ENCODE data around the gene CUX1. TPM values are rescaled to one million over a fixed set of nuclear protein-coding genes. Genes with fewer than 3 reads are reported as not detected.

CUX1 gene
- total RNA-seq, 1 donor from 2014 or later = 50.6 TPM

GRCh38 chr7:101865031-101865430 is 47.6 kb downstream of the CUX1 start:
- H3K27me3 Mint-ChIP-seq (ENCODE audit: low read depth, unreplicated experiment) = no peaks in the 10 kb centered on the region
- Histone ChIP-seq H3K4me3 (ENCODE audit: insufficient read depth, low read depth, low read length) (no peak overlapping the region), H3K36me3 (ENCODE audit: insufficient read depth, low read length) (no peaks in the 10 kb centered on the region), H3K27me3 (ENCODE audit: insufficient read depth, low read length) (no peaks in the 10 kb centered on the region), H3K4me1 (ENCODE audit: insufficient read depth, low read length) (no peaks in the 10 kb centered on the region), H3K79me2 (ENCODE audit: insufficient read depth, low read length) (peaks cover 81% of the 10 kb centered on the region), H4K20me1 (ENCODE audit: insufficient read depth, low read length) (peaks cover 87% of the 10 kb centered on the region), H3K4me2 (ENCODE audit: low read length) (no peak overlapping the region), H3K9me3 (ENCODE audit: insufficient read depth, low read depth, low read length) (no peaks in the 10 kb centered on the region), H3K27ac (ENCODE audit: low read depth, low read length) (no peak overlapping the region), H2AFZ (ENCODE audit: low read depth, low read length) (no peak overlapping the region), H3K9ac (ENCODE audit: low read length) (no peak overlapping the region)
- TF ChIP-seq EZH2 (IDR thresholded peaks at IDR 0.05; ENCODE audit: insufficient read depth, low read length) (no peak), CTCF (IDR thresholded peaks at IDR 0.05; ENCODE audit: insufficient read depth, low read depth, low read length) (no peak)
- H3K4me3 Mint-ChIP-seq (ENCODE audit: unreplicated experiment) = peak overlapping the region; percentile 35
- H3K27ac Mint-ChIP-seq (ENCODE audit: unreplicated experiment) = no peak overlapping the region
- peaks cover 14% of the 10 kb centered on the region for H3K4me1 Mint-ChIP-seq (ENCODE audit: low read depth, unreplicated experiment)
- H3K36me3 Mint-ChIP-seq (ENCODE audit: low read depth, unreplicated experiment) = peaks cover 8% of the 10 kb centered on the region
- no peak for FAIRE-seq
- peaks cover 2% of the 10 kb centered on the region for H3K9me3 Mint-ChIP-seq (ENCODE audit: unreplicated experiment)
- DNase-seq (ENCODE audit: low read depth) = no peak

- Mint-ChIP-seq H3K4me1 (ENCODE audit: low read depth, unreplicated experiment) (peaks cover 18% of the 10 kb centered on the region), H3K27ac (ENCODE audit: unreplicated experiment) (no peak overlapping the region), H3K4me3 (ENCODE audit: unreplicated experiment) (peak overlapping the region; percentile 35), H3K27me3 (ENCODE audit: low read depth, unreplicated experiment) (no peaks in the 10 kb centered on the region), H3K36me3 (ENCODE audit: low read depth, unreplicated experiment) (peaks cover 8% of the 10 kb centered on the region), H3K9me3 (ENCODE audit: unreplicated experiment) (peaks cover 2% of the 10 kb centered on the region)
- no peak overlapping the region for H3K27ac ChIP-seq (ENCODE audit: low read depth, low read length)
- no peak overlapping the region for H3K4me2 ChIP-seq (ENCODE audit: low read length)
- TF ChIP-seq EZH2 (IDR thresholded peaks at IDR 0.05; ENCODE audit: insufficient read depth, low read length) = no peak
- TF ChIP-seq CTCF (IDR thresholded peaks at IDR 0.05; ENCODE audit: insufficient read depth, low read depth, low read length) = no peak
- H3K79me2 ChIP-seq (ENCODE audit: insufficient read depth, low read length) = peaks cover 83% of the 10 kb centered on the region
- no peaks in the 10 kb centered on the region for H3K9me3 ChIP-seq (ENCODE audit: insufficient read depth, low read depth, low read length)
- H4K20me1 ChIP-seq (ENCODE audit: insufficient read depth, low read length) = peaks cover 87% of the 10 kb centered on the region
- no peaks in the 10 kb centered on the region for H3K4me1 ChIP-seq (ENCODE audit: insufficient read depth, low read length)
- DNase-seq (ENCODE audit: low read depth) (no peak), FAIRE-seq (no peak)
- no peaks in the 10 kb centered on the region for H3K27me3 ChIP-seq (ENCODE audit: insufficient read depth, low read length)
- no peak overlapping the region for H3K4me3 ChIP-seq (ENCODE audit: insufficient read depth, low read depth, low read length)
- no peak overlapping the region for H2AFZ ChIP-seq (ENCODE audit: low read depth, low read length)
- no peaks in the 10 kb centered on the region for H3K36me3 ChIP-seq (ENCODE audit: insufficient read depth, low read length)
- H3K9ac ChIP-seq (ENCODE audit: low read length) = no peak overlapping the region
Observed at GRCh38 chr7:101865455-101865854, 48.0 kb downstream of the CUX1 start.

- H3K36me3 ChIP-seq (ENCODE audit: insufficient read depth, low read length) = no peaks in the 10 kb centered on the region
- Mint-ChIP-seq H3K27ac (ENCODE audit: unreplicated experiment) (peak overlapping the region; percentile 8), H3K27me3 (ENCODE audit: low read depth, unreplicated experiment) (no peaks in the 10 kb centered on the region), H3K4me1 (ENCODE audit: low read depth, unreplicated experiment) (peaks cover 24% of the 10 kb centered on the region), H3K36me3 (ENCODE audit: low read depth, unreplicated experiment) (peaks cover 11% of the 10 kb centered on the region), H3K9me3 (ENCODE audit: unreplicated experiment) (peaks cover 2% of the 10 kb centered on the region), H3K4me3 (ENCODE audit: unreplicated experiment) (no peak overlapping the region)
- H3K4me1 ChIP-seq (ENCODE audit: insufficient read depth, low read length) = no peaks in the 10 kb centered on the region
- no peaks in the 10 kb centered on the region for H3K9me3 ChIP-seq (ENCODE audit: insufficient read depth, low read depth, low read length)
- H3K9ac ChIP-seq (ENCODE audit: low read length) = no peak overlapping the region
- no peak overlapping the region for H3K27ac ChIP-seq (ENCODE audit: low read depth, low read length)
- peaks cover 85% of the 10 kb centered on the region for H3K79me2 ChIP-seq (ENCODE audit: insufficient read depth, low read length)
- H3K27me3 ChIP-seq (ENCODE audit: insufficient read depth, low read length) = no peaks in the 10 kb centered on the region
- TF ChIP-seq EZH2 (IDR thresholded peaks at IDR 0.05; ENCODE audit: insufficient read depth, low read length) (no peak), CTCF (IDR thresholded peaks at IDR 0.05; ENCODE audit: insufficient read depth, low read depth, low read length) (no peak)
- H3K4me2 ChIP-seq (ENCODE audit: low read length) = no peak overlapping the region
- FAIRE-seq (no peak), DNase-seq (ENCODE audit: low read depth) (no peak)
- no peak overlapping the region for H2AFZ ChIP-seq (ENCODE audit: low read depth, low read length)
- H3K4me3 ChIP-seq (ENCODE audit: insufficient read depth, low read depth, low read length) = no peak overlapping the region
- H4K20me1 ChIP-seq (ENCODE audit: insufficient read depth, low read length) = peaks cover 87% of the 10 kb centered on the region
Observed at GRCh38 chr7:101866328-101866727, 48.9 kb downstream of the CUX1 start.

All from astrocyte (in vitro differentiated cells and primary cell).